Measurements from ENCODE around the gene MRM2. TPM values are rescaled to one million over a fixed set of nuclear protein-coding genes. Genes with fewer than 3 reads are reported as not detected.

The MRM2 gene
- total and polyA plus RNA-seq, 2 donors (not counting 1 experiment from before 2014, with no cell fraction given), result 14.9 to 19.3 TPM

DNA sequence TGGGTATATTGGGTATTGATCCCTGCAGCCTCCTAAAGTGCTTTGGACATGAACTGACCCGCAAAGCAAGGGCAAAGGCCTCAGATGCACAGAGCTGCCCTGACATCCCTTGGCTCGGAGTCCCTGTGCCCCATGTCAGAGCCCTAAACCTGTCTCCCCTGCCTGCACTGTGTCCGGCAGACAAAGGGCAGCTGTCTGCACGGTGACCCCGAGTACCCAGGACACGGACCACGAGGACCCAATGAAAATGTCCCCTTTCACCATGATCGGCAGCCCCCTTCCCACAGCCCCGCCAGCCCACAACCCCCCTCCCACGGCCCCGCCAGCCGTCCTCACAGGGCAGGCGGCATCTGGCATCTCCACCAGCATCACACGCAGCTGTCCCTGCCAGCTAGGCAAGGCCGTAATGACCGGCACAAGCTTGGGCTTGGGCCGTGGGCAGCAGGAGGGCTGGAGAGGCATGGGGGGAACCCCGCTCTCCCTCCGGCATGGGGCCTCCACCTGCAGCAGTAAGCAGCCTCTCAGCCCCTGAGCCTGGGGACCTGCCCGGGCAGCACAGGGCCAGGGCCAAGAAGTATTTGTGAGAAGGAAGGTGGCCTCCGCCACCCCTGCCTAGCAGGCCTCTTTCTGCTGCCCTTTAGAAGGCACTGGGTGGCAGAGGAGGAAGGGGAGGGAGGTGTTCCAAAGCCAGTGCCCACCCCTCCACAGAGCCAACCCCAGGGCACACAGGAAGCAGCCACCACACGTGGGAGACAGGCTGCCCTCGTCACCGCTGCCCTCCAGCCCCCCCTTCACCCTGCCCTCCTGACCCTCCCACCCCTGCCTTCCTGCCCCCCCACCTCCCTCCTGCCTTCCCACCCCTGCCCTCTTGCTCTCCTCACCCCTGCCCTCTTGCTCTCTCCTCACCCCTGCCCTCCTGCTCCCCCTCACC lies 10.1 kb upstream of the MRM2 start:
- H3K4me2 ChIP-seq (ENCODE audit: extremely low read depth, insufficient read depth, low read length), result no peak overlapping the region
- H3K4me1 ChIP-seq (ENCODE audit: control insufficient read depth, extremely low read depth, insufficient read depth, low read length), result peaks cover 10% of the 10 kb centered on the region
- no peaks in the 10 kb centered on the region for H3K79me2 ChIP-seq (ENCODE audit: control insufficient read depth, insufficient read depth, low read length)
- no peak overlapping the region for H3K9ac ChIP-seq (ENCODE audit: insufficient read depth, low read length)
- no peak overlapping the region for H3K4me3 ChIP-seq (replicated peaks in 1 of 4; ENCODE audit: control extremely low read depth in 1 of 4, insufficient read depth in 1 of 4, low read depth in 3 of 4, low read length in 4 of 4)
- no peak for DNase-seq (ENCODE audit: low read depth in 2 of 2)
- no peak overlapping the region for H2AFZ ChIP-seq (ENCODE audit: low read length)
- TF ChIP-seq, protein P1, sequence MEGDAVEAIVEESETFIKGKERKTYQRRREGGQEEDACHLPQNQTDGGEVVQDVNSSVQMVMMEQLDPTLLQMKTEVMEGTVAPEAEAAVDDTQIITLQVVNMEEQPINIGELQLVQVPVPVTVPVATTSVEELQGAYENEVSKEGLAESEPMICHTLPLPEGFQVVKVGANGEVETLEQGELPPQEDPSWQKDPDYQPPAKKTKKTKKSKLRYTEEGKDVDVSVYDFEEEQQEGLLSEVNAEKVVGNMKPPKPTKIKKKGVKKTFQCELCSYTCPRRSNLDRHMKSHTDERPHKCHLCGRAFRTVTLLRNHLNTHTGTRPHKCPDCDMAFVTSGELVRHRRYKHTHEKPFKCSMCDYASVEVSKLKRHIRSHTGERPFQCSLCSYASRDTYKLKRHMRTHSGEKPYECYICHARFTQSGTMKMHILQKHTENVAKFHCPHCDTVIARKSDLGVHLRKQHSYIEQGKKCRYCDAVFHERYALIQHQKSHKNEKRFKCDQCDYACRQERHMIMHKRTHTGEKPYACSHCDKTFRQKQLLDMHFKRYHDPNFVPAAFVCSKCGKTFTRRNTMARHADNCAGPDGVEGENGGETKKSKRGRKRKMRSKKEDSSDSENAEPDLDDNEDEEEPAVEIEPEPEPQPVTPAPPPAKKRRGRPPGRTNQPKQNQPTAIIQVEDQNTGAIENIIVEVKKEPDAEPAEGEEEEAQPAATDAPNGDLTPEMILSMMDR (conservative IDR thresholded peaks at IDR 0.05 in 1 of 2, IDR thresholded peaks at IDR 0.05 in 1 of 2; ENCODE audit: low read depth in 1 of 2, low read length in 2 of 2), result no peak
- no peak for TF ChIP-seq EZH2 (IDR thresholded peaks at IDR 0.05; ENCODE audit: low read length, missing control alignments)
- no peak overlapping the region for H3K27ac ChIP-seq (ENCODE audit: insufficient read depth, low read length)
- no peaks in the 10 kb centered on the region for H3K27me3 ChIP-seq (ENCODE audit: control insufficient read depth, insufficient read depth, low read length)
- H3K36me3 ChIP-seq (ENCODE audit: control insufficient read depth, insufficient read depth, low read length), result peaks cover 10% of the 10 kb centered on the region
- H4K20me1 ChIP-seq (ENCODE audit: control insufficient read depth, extremely low read depth, insufficient read depth, low read length), result no peaks in the 10 kb centered on the region
- no peaks in the 10 kb centered on the region for H3K9me3 ChIP-seq (ENCODE audit: control insufficient read depth, insufficient read depth, low read depth, low read length)

DNA sequence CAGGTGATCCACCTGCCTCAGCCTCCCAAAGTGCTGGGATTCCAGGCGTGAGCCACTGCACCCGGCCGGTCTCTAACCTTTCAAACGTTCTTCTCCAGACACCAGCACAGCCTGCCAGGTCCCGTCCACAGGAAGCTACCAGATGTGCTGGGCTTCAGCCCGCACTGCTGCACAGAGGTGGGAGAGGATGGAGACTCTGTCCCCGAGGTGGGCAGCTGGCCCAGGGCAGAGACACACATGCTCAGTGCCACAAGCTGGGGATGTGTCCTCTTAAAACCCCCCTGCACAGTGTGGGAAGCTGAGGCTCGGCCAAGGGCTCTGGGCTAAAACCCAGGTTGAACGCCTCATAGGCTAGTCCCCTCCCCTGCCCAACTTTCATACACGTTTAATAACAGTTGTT lies 9.4 kb upstream of the MRM2 start:
- TF ChIP-seq, protein P1 (conservative IDR thresholded peaks at IDR 0.05 in 1 of 2, IDR thresholded peaks at IDR 0.05 in 1 of 2; ENCODE audit: low read depth in 1 of 2, low read length in 2 of 2), result no peak
- TF ChIP-seq EZH2 (IDR thresholded peaks at IDR 0.05; ENCODE audit: low read length, missing control alignments), result no peak
- Histone ChIP-seq H3K9ac (ENCODE audit: insufficient read depth, low read length) (no peak overlapping the region), H3K27me3 (ENCODE audit: control insufficient read depth, insufficient read depth, low read length) (no peaks in the 10 kb centered on the region), H3K9me3 (ENCODE audit: control insufficient read depth, insufficient read depth, low read depth, low read length) (no peaks in the 10 kb centered on the region), H4K20me1 (ENCODE audit: control insufficient read depth, extremely low read depth, insufficient read depth, low read length) (no peaks in the 10 kb centered on the region), H3K79me2 (ENCODE audit: control insufficient read depth, insufficient read depth, low read length) (no peaks in the 10 kb centered on the region), H2AFZ (ENCODE audit: low read length) (no peak overlapping the region), H3K4me2 (ENCODE audit: extremely low read depth, insufficient read depth, low read length) (no peak overlapping the region), H3K4me1 (ENCODE audit: control insufficient read depth, extremely low read depth, insufficient read depth, low read length) (peaks cover 10% of the 10 kb centered on the region), H3K4me3 (replicated peaks in 1 of 4; ENCODE audit: control extremely low read depth in 1 of 4, insufficient read depth in 1 of 4, low read depth in 3 of 4, low read length in 4 of 4) (no peak overlapping the region), H3K27ac (ENCODE audit: insufficient read depth, low read length) (no peak overlapping the region), H3K36me3 (ENCODE audit: control insufficient read depth, insufficient read depth, low read length) (peaks cover 10% of the 10 kb centered on the region)
- DNase-seq (ENCODE audit: low read depth in 2 of 2), result no peak

DNA sequence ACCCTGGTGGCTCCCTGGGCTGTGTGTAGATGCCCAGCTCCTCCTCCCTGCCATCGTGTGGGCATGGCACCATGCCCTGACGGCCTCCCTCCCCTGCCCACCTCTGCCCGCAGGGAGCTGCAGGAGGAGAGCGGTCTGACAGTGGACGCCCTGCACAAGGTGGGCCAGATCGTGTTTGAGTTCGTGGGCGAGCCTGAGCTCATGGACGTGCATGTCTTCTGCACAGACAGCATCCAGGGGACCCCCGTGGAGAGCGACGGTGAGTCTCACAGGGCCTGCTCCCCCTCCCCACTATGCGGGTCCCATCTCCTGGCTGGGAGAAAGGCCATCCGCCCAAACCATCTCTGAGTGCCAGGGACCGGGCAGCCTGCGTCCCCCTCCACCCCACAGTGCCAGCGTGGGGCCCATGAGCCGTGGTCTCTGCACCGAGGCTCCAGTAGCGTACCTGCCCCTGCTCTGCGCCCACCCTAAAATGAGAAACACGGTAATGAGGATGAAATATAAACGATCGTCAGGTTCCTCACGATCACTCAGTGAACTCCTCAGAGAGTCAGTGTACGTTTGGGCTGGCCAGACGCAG lies 7.8 kb upstream of the MRM2 start:
- no peak for DNase-seq (ENCODE audit: low read depth in 2 of 2)
- Histone ChIP-seq H3K27me3 (ENCODE audit: control insufficient read depth, insufficient read depth, low read length) (no peaks in the 10 kb centered on the region), H3K9ac (ENCODE audit: insufficient read depth, low read length) (peak overlapping the region; percentile 60), H3K4me2 (ENCODE audit: extremely low read depth, insufficient read depth, low read length) (peak overlapping the region; percentile 39), H3K9me3 (ENCODE audit: control insufficient read depth, insufficient read depth, low read depth, low read length) (no peaks in the 10 kb centered on the region), H2AFZ (ENCODE audit: low read length) (no peak overlapping the region), H3K4me1 (ENCODE audit: control insufficient read depth, extremely low read depth, insufficient read depth, low read length) (peaks cover 10% of the 10 kb centered on the region), H3K79me2 (ENCODE audit: control insufficient read depth, insufficient read depth, low read length) (no peaks in the 10 kb centered on the region), H3K36me3 (ENCODE audit: control insufficient read depth, insufficient read depth, low read length) (peaks cover 9% of the 10 kb centered on the region), H4K20me1 (ENCODE audit: control insufficient read depth, extremely low read depth, insufficient read depth, low read length) (no peaks in the 10 kb centered on the region), H3K27ac (ENCODE audit: insufficient read depth, low read length) (peak overlapping the region; percentile 85), H3K4me3 (replicated peaks in 1 of 4; ENCODE audit: control extremely low read depth in 1 of 4, insufficient read depth in 1 of 4, low read depth in 3 of 4, low read length in 4 of 4) (no peak overlapping the region)
- no peak for TF ChIP-seq EZH2 (IDR thresholded peaks at IDR 0.05; ENCODE audit: low read length, missing control alignments)
